Central memory CD8-positive, alpha-beta T cell (primary cell): ENCODE measurements around the gene AHCTF1.
"Not testable (repeated sequence)": the region's sequence is repeated elsewhere in the genome, so short reads cannot be mapped to it uniquely, and the experiment has no call there.

Experiments
- ATAC-seq: fragments of 150-1000 bp; cut with Tn5 transposase; replicated peaks from 2 replicates; pipeline ENCODE4 v1.10.0; 2022; ENCODE audit warnings: mild to moderate bottlenecking, moderate FRiP score, moderate number of reproducible peaks; ENCODE audit not compliant: poor library complexity, severe bottlenecking; ENCODE audit errors: extremely low read depth
- DNase-seq, 2 donors: peaks; one replicate each; pipeline ENCODE4 v3.0.0; 2021; ENCODE audit warnings: low spot score in 2 of 2
- H3K27ac Mint-ChIP-seq: one replicate; pipeline ENCODE4 v1.8.0; 2022; ENCODE audit warnings: low read depth, mild to moderate bottlenecking, moderate library complexity, mixed read lengths
- H3K27me3 Mint-ChIP-seq: one replicate; pipeline ENCODE4 v1.8.0; 2022; ENCODE audit warnings: mixed read lengths
- H3K36me3 Mint-ChIP-seq: one replicate; pipeline ENCODE4 v1.8.0; 2022; ENCODE audit warnings: mild to moderate bottlenecking, moderate library complexity, mixed read lengths; ENCODE audit not compliant: insufficient read depth
- H3K4me1 Mint-ChIP-seq: one replicate; pipeline ENCODE4 v1.8.0; 2022; ENCODE audit warnings: mixed read lengths
- H3K4me3 Mint-ChIP-seq: one replicate; pipeline ENCODE4 v1.8.0; 2022; ENCODE audit warnings: mild to moderate bottlenecking, moderate library complexity, mixed read lengths
- H3K9me3 Mint-ChIP-seq: one replicate; pipeline ENCODE4 v1.8.0; 2022; ENCODE audit warnings: mixed read lengths

The AHCTF1 gene

DNA sequence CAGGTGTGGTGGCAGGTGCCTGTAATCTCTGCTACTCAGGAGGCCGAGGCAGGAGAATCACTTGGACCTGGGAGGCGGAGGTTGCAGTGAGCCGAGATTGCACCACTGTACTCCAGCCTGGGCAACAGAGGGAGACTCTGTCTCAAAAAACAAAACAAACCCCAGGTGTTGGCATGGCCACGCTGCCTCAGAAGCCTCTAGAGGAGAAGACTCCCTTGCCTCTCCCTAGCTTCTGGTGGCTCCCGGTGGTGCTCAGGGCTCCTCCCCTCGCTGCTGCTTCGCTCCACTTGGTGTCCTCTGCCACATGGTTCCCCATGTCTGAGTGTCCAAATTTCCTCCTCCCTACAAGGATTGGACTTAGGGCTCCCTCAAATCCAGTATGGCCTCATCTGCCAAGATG is 109.6 kb downstream of the AHCTF1 start:
- not testable (repeated sequence) for H3K9me3 Mint-ChIP-seq, ATAC-seq, H3K4me3 Mint-ChIP-seq, H3K27ac Mint-ChIP-seq, H3K4me1 Mint-ChIP-seq, DNase-seq, H3K36me3 Mint-ChIP-seq, H3K27me3 Mint-ChIP-seq

GRCh38 chr1:246820666-246821065 is 111.1 kb downstream of the AHCTF1 start:
- ATAC-seq (no peak), DNase-seq (no peak)
- H3K27ac Mint-ChIP-seq: no peak overlapping the region
- H3K4me3 Mint-ChIP-seq: no peak overlapping the region
- H3K36me3 Mint-ChIP-seq: peaks cover 4% of the 10 kb centered on the region
- H3K27me3 Mint-ChIP-seq: no peaks in the 10 kb centered on the region
- peaks cover 7% of the 10 kb centered on the region for H3K4me1 Mint-ChIP-seq
- no peaks in the 10 kb centered on the region for H3K9me3 Mint-ChIP-seq

GRCh38 chr1:246817778-246818177 is 114.0 kb downstream of the AHCTF1 start:
- not testable (repeated sequence) for H3K9me3 Mint-ChIP-seq, H3K27ac Mint-ChIP-seq, H3K4me1 Mint-ChIP-seq, H3K36me3 Mint-ChIP-seq, DNase-seq, H3K4me3 Mint-ChIP-seq, ATAC-seq
- peaks cover 29% of the 10 kb centered on the region for H3K27me3 Mint-ChIP-seq

DNA sequence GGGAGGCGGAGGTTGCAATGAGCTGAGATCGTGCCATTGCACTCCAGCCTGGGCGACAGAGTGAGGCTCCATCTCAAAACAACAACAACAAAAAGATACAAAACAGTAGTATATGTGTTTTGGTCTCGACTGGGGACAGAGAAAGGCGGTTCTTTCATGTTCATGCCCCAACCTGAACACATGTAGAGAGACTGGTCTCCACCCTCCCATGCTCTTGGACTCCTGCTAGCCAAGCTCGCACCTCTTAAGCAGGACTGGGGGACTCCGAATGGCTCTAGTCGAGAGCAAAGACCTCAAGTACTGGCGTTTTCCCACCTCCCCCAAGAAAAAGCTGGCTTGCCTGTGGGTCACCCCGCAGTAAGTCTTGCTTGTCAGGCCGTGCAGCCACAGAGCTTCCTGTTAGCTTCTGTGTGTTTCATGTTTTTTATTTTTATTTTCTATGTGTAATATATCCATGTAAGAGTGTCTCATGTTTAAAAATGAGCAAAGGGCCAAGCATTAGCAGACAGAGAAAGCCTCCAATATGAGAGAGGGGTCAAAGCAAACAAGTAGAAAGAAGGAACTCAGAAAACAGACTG is 116.0 kb downstream of the AHCTF1 start:
- DNase-seq (no peak), ATAC-seq (no peak)
- no peak overlapping the region for H3K27ac Mint-ChIP-seq
- H3K4me1 Mint-ChIP-seq: no peaks in the 10 kb centered on the region
- H3K36me3 Mint-ChIP-seq: peaks cover 4% of the 10 kb centered on the region
- peaks cover 44% of the 10 kb centered on the region for H3K27me3 Mint-ChIP-seq
- no peaks in the 10 kb centered on the region for H3K9me3 Mint-ChIP-seq
- no peak overlapping the region for H3K4me3 Mint-ChIP-seq

GRCh38 chr1:246814890-246815289 is 116.9 kb downstream of the AHCTF1 start:
- peaks cover 44% of the 10 kb centered on the region for H3K27me3 Mint-ChIP-seq
- DNase-seq (no peak), ATAC-seq (no peak)
- H3K4me1 Mint-ChIP-seq: no peaks in the 10 kb centered on the region
- H3K4me3 Mint-ChIP-seq: no peak overlapping the region
- no peak overlapping the region for H3K27ac Mint-ChIP-seq
- no peaks in the 10 kb centered on the region for H3K9me3 Mint-ChIP-seq
- H3K36me3 Mint-ChIP-seq: peaks cover 4% of the 10 kb centered on the region

- H3K4me3 Mint-ChIP-seq, H3K36me3 Mint-ChIP-seq, H3K9me3 Mint-ChIP-seq, H3K27ac Mint-ChIP-seq, ATAC-seq, DNase-seq, H3K4me1 Mint-ChIP-seq: not testable (repeated sequence)
- peaks cover 44% of the 10 kb centered on the region for H3K27me3 Mint-ChIP-seq
Measured at GRCh38 chr1:246813325-246813724, 118.4 kb downstream of the AHCTF1 start.

GRCh38 chr1:246811985-246812384 is 119.8 kb downstream of the AHCTF1 start:
- Mint-ChIP-seq H3K27ac (no peak overlapping the region), H3K36me3 (no peaks in the 10 kb centered on the region), H3K27me3 (peaks cover 53% of the 10 kb centered on the region), H3K9me3 (no peaks in the 10 kb centered on the region), H3K4me3 (no peak overlapping the region), H3K4me1 (no peaks in the 10 kb centered on the region)
- ATAC-seq (no peak), DNase-seq (no peak)

DNA sequence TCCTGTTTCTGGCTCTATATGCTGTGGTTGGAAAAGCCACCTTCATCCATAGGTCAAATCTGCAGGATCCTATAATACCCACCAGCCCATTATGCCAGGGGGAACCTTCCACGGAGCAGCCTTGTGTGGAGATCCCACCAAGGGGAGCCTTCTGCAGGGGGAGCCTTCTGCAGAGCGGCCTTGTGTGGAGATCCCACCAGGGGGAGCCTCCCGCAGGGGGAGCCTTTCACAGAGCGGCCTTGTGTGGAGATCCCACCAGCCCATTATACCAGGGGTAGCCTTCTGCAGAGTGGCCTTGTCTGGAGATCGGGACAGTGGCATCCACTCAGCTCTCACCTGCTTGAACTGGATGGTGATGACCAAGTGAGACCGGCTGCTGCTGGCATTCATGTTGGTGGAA is 122.3 kb downstream of the AHCTF1 start:
- Mint-ChIP-seq H3K36me3 (no peaks in the 10 kb centered on the region), H3K9me3 (no peaks in the 10 kb centered on the region), H3K27ac (no peak overlapping the region), H3K4me3 (no peak overlapping the region), H3K4me1 (no peaks in the 10 kb centered on the region), H3K27me3 (peaks cover 41% of the 10 kb centered on the region)
- ATAC-seq (no peak), DNase-seq (no peak)

DNA sequence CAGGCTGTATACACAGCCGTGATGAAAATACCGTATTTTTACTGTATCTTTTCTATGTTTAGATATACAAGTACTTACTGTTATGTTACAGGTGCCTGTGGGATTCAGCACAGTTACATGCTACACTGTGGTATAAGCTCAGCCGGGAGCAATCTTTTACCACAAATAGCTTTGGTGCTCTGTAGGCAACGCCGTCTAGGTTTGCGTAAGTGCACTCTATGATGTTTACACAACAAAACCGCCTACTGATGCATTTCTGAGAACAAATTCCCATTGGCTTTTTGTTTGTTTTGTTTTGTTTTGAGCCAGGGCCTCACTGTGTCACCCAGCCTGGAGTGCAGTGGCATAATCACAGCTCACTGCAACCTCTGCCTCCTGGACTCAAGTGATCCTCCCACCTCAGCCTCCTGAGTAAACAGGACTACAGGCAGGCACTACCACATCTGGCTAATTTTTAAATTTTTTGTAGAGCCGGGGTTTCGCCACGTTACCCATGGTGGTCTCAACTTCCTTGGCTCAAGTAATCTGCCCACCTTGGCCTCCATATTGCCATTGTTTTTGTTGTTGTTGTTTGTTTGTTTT is 126.5 kb downstream of the AHCTF1 start:
- H3K4me1 Mint-ChIP-seq: no peaks in the 10 kb centered on the region
- no peak overlapping the region for H3K27ac Mint-ChIP-seq
- H3K27me3 Mint-ChIP-seq: peaks cover 9% of the 10 kb centered on the region
- ATAC-seq (no peak), DNase-seq (no peak)
- no peak overlapping the region for H3K4me3 Mint-ChIP-seq
- H3K36me3 Mint-ChIP-seq: no peaks in the 10 kb centered on the region
- H3K9me3 Mint-ChIP-seq: no peaks in the 10 kb centered on the region

DNA sequence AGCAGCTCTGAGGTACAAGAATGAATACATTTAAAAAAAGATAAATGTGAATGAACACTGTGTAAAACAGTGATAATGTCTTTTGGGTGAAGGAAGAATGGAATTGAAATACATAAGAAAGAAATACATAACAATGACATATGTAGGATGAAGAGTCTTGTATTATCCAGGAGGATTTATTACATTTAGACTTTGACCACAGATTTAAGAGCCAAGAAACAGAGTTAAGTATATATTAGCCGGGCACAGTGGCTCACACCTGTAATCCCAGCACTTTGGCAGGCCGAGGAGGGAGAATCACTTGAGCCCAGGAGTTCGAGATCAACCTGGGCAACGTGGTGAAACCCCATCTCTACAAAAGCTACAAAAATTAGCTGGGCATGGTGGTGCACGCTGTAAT is 127.9 kb downstream of the AHCTF1 start:
- ATAC-seq: no peak
- Mint-ChIP-seq H3K27ac (no peak overlapping the region), H3K36me3 (no peaks in the 10 kb centered on the region), H3K9me3 (no peaks in the 10 kb centered on the region), H3K27me3 (peaks cover 19% of the 10 kb centered on the region), H3K4me1 (no peaks in the 10 kb centered on the region), H3K4me3 (no peak overlapping the region)
- no peak for DNase-seq

GRCh38 chr1:246803373-246803772 is 128.4 kb downstream of the AHCTF1 start:
- H3K4me3 Mint-ChIP-seq: no peak overlapping the region
- H3K27me3 Mint-ChIP-seq: peaks cover 24% of the 10 kb centered on the region
- ATAC-seq (no peak), DNase-seq (no peak)
- H3K36me3 Mint-ChIP-seq: no peaks in the 10 kb centered on the region
- H3K4me1 Mint-ChIP-seq: no peaks in the 10 kb centered on the region
- no peaks in the 10 kb centered on the region for H3K9me3 Mint-ChIP-seq
- H3K27ac Mint-ChIP-seq: no peak overlapping the region

DNA sequence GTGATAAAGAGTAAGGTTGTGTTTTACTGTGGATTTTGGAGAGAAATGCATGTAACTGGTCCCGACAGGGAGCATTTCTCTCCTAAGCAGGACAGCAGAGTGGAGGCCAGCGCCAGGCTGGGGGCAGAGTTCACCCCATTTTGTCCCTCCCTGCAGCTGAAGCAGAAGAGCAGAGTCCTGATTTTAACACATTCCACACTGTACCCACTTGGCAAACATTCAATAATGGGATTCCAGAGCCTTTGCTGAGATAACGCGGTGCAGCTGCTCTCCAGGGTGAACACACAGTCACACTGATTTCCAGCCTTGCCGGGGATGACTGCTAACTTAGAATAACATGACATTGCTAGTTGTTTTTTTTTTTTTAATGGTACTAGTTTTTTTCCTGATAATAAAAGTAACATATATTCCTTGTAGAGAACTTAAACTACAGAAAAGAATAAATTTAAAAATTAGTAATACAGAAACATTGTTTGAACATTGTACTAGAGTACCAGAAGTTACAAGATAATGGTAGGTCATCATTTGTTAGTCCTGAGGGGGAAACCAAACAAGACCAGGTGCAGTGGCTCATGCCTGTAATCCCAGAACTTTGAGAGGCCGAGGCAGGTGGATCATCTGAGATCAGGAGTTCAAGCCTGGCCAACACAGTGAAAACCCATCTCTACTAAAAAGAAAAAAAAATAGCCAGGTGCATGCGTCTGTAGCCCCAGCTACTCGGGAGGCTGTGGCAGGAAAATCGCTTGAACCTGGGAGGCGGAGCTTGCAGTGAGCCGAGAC is 130.3 kb downstream of the AHCTF1 start:
- H3K4me3 Mint-ChIP-seq: no peak overlapping the region
- no peaks in the 10 kb centered on the region for H3K36me3 Mint-ChIP-seq
- DNase-seq (no peak), ATAC-seq (no peak)
- H3K9me3 Mint-ChIP-seq: no peaks in the 10 kb centered on the region
- H3K4me1 Mint-ChIP-seq: no peaks in the 10 kb centered on the region
- no peak overlapping the region for H3K27ac Mint-ChIP-seq
- H3K27me3 Mint-ChIP-seq: peaks cover 23% of the 10 kb centered on the region

DNA sequence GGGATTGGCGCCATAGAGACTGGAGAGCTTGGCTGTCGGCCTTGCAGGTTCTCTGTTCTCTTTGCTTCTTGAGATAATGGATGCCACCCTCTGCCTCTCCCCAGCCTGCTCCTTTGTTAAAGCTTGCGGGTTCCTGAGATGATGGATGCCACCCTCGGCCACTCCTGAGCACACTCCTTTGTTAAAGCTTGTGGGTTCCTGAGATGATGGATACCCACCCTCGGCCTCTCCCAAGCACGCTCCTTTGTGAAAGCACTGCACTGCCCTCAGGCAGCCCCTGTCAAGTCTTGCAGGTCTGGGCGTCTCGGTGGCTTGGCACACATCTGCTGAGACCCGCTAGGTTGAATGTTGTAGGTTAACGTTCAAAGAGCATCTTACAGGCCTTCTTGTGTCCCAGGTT is 131.0 kb downstream of the AHCTF1 start:
- H3K36me3 Mint-ChIP-seq: no peaks in the 10 kb centered on the region
- peaks cover 23% of the 10 kb centered on the region for H3K27me3 Mint-ChIP-seq
- H3K27ac Mint-ChIP-seq: no peak overlapping the region
- no peaks in the 10 kb centered on the region for H3K4me1 Mint-ChIP-seq
- H3K4me3 Mint-ChIP-seq: no peak overlapping the region
- H3K9me3 Mint-ChIP-seq: no peaks in the 10 kb centered on the region
- no peak for ATAC-seq
- no peak for DNase-seq
